HG02973 (cell line): ENCODE data around the gene SFI1.
A peak's percentile ranks its signal among the peaks of the same experiment; 100 is the strongest.

Experiments
- ATAC-seq: cut with Tn5 transposase; IDR thresholded peaks from one replicate; pipeline ENCODE4 v1.9.1; 2021; ENCODE audit warnings: moderate library complexity; ENCODE audit not compliant: unreplicated experiment

Gene SFI1

GRCh38 chr22:31614781-31615490 is 118.6 kb downstream of the SFI1 start:
- ATAC-seq: no peak

GRCh38 chr22:31615491-31615860 is 119.1 kb downstream of the SFI1 start:
- no peak for ATAC-seq

GRCh38 chr22:31615940-31616314 is 119.6 kb downstream of the SFI1 start:
- ATAC-seq: no peak

- ATAC-seq: peak; percentile 58
Measured at GRCh38 chr22:31616315-31616980, 120.1 kb downstream of the SFI1 start.

GRCh38 chr22:31618057-31618456 is 121.7 kb downstream of the SFI1 start:
- ATAC-seq: no peak

GRCh38 chr22:31618471-31619176 is 122.3 kb downstream of the SFI1 start:
- ATAC-seq: no peak

- no peak for ATAC-seq
Measured at GRCh38 chr22:31619611-31620300, 123.4 kb downstream of the SFI1 start.

- ATAC-seq: no peak
Measured at GRCh38 chr22:31620756-31621480, 124.6 kb downstream of the SFI1 start.

- ATAC-seq: no peak
Measured at GRCh38 chr22:31621507-31622124, 125.3 kb downstream of the SFI1 start.

- no peak for ATAC-seq
Measured at GRCh38 chr22:31622980-31623379, 126.6 kb downstream of the SFI1 start.

GRCh38 chr22:31623592-31624304 is 127.4 kb downstream of the SFI1 start:
- no peak for ATAC-seq

GRCh38 chr22:31625257-31625640 is 128.9 kb downstream of the SFI1 start:
- ATAC-seq: no peak

GRCh38 chr22:31625661-31626426 is 129.5 kb downstream of the SFI1 start:
- ATAC-seq: no peak

- no peak for ATAC-seq
Measured at GRCh38 chr22:31626427-31627150, 130.3 kb downstream of the SFI1 start.

GRCh38 chr22:31627223-31627731 is 130.9 kb downstream of the SFI1 start:
- ATAC-seq: no peak

GRCh38 chr22:31628362-31628761 is 132.0 kb downstream of the SFI1 start:
- ATAC-seq: no peak

- ATAC-seq: no peak
Measured at GRCh38 chr22:31628969-31629708, 132.8 kb downstream of the SFI1 start.
